Measurements from ENCODE around the gene CAPN9. TPM values are rescaled to one million over a fixed set of nuclear protein-coding genes. Genes with fewer than 3 reads are reported as not detected.

The CAPN9 gene
- total and polyA plus RNA-seq, 8 donors, result 0.84 to 5.0 (median 1.7) TPM

GRCh38 chr1:230832476-230832875 lies 85.3 kb downstream of the CAPN9 start:
- intact Hi-C loops (cut with DNase I), result no loop called here
- Histone ChIP-seq H3K27ac (no peak overlapping the region), H3K4me3 (no peak overlapping the region), H3K4me1 (no peaks in the 10 kb centered on the region), H3K36me3 (no peaks in the 10 kb centered on the region), H3K9me3 (no peaks in the 10 kb centered on the region), H3K27me3 (no peaks in the 10 kb centered on the region)
- ATAC-seq (no peak), DNase-seq (no peak)
- TF ChIP-seq CTCF (IDR thresholded peaks at IDR 0.05), result no peak

GRCh38 chr1:230833511-230833910 lies 86.3 kb downstream of the CAPN9 start:
- H3K4me3 ChIP-seq, result no peak overlapping the region
- no peaks in the 10 kb centered on the region for H3K27me3 ChIP-seq
- H3K27ac ChIP-seq, result no peak overlapping the region
- no peak for DNase-seq
- no peaks in the 10 kb centered on the region for H3K4me1 ChIP-seq
- H3K9me3 ChIP-seq, result no peaks in the 10 kb centered on the region
- ATAC-seq, result no peak
- H3K36me3 ChIP-seq, result peaks cover 0 to 2% of the 10 kb centered on the region in 2 donors
- intact Hi-C loops (cut with DNase I), result no loop called here
- TF ChIP-seq CTCF (IDR thresholded peaks at IDR 0.05), result no peak

- no peak for DNase-seq
- ATAC-seq, result no peak
- intact Hi-C loops (cut with DNase I), result no loop called here
- TF ChIP-seq CTCF (IDR thresholded peaks at IDR 0.05), result no peak
- Histone ChIP-seq H3K27me3 (no peaks in the 10 kb centered on the region), H3K4me3 (no peak overlapping the region), H3K27ac (no peak overlapping the region), H3K4me1 (no peaks in the 10 kb centered on the region), H3K36me3 (peaks cover 0 to 5% of the 10 kb centered on the region in 2 donors), H3K9me3 (no peaks in the 10 kb centered on the region)
These were observed 87.1 kb downstream of the CAPN9 start for GRCh38 chr1:230834292-230834691.

- ATAC-seq, result no peak
- Histone ChIP-seq H3K36me3 (peaks cover 0 to 5% of the 10 kb centered on the region in 2 donors), H3K27me3 (no peaks in the 10 kb centered on the region), H3K4me1 (no peaks in the 10 kb centered on the region), H3K27ac (no peak overlapping the region), H3K4me3 (no peak overlapping the region), H3K9me3 (no peaks in the 10 kb centered on the region)
- DNase-seq, result no peak
- intact Hi-C loops (cut with DNase I), result no loop called here
- no peak for TF ChIP-seq CTCF (IDR thresholded peaks at IDR 0.05)
These were observed 89.2 kb downstream of the CAPN9 start for GRCh38 chr1:230836347-230836746.

GRCh38 chr1:230836793-230837192 lies 89.6 kb downstream of the CAPN9 start:
- no peak for TF ChIP-seq CTCF (IDR thresholded peaks at IDR 0.05)
- intact Hi-C loops (cut with DNase I), result no loop called here
- DNase-seq (no peak), ATAC-seq (no peak)
- no peaks in the 10 kb centered on the region for H3K9me3 ChIP-seq
- H3K4me1 ChIP-seq, result no peaks in the 10 kb centered on the region
- no peak overlapping the region for H3K4me3 ChIP-seq
- no peak overlapping the region for H3K27ac ChIP-seq
- peaks cover 0 to 8% of the 10 kb centered on the region in 2 donors for H3K36me3 ChIP-seq
- H3K27me3 ChIP-seq, result no peaks in the 10 kb centered on the region

Data from left lung (tissue), 10 donors.